HG03432 (cell line): Measurements from ENCODE around the gene PFKFB2.

Experiments
- ATAC-seq: cut with Tn5 transposase; IDR thresholded peaks from one replicate; pipeline ENCODE4 v1.9.1; 2021; ENCODE audit warnings: mild to moderate bottlenecking, moderate library complexity; ENCODE audit not compliant: unreplicated experiment

Gene PFKFB2

GRCh38 chr1:207021876-207022596 lies 31.0 kb upstream of the PFKFB2 start:
- no peak for ATAC-seq

- no peak for ATAC-seq
Observed at GRCh38 chr1:207022996-207023679, 29.9 kb upstream of the PFKFB2 start.

- no peak for ATAC-seq
Observed at GRCh38 chr1:207024202-207025145, 28.6 kb upstream of the PFKFB2 start.

GRCh38 chr1:207025146-207025880 lies 27.8 kb upstream of the PFKFB2 start:
- ATAC-seq: no peak

- ATAC-seq: no peak
Observed at GRCh38 chr1:207026104-207026534, 27.0 kb upstream of the PFKFB2 start.

GRCh38 chr1:207027206-207027777 lies 25.8 kb upstream of the PFKFB2 start:
- no peak for ATAC-seq

GRCh38 chr1:207027921-207028320 lies 25.2 kb upstream of the PFKFB2 start:
- no peak for ATAC-seq

GRCh38 chr1:207028884-207029650 lies 24.0 kb upstream of the PFKFB2 start:
- no peak for ATAC-seq

- no peak for ATAC-seq
Observed at GRCh38 chr1:207029701-207030521, 23.2 kb upstream of the PFKFB2 start.

- ATAC-seq: no peak
Observed at GRCh38 chr1:207030522-207031009, 22.5 kb upstream of the PFKFB2 start.

- no peak for ATAC-seq
Observed at GRCh38 chr1:207031016-207031415, 22.1 kb upstream of the PFKFB2 start.

GRCh38 chr1:207031632-207032264 lies 21.3 kb upstream of the PFKFB2 start:
- no peak for ATAC-seq

GRCh38 chr1:207032528-207033017 lies 20.5 kb upstream of the PFKFB2 start, which contains the start of gene C1orf116:
TSS of gene C1orf116 (minus strand) at chr1:207032756. CDS start at chr1:207027598, 5,158 bp downstream.
- no peak for ATAC-seq

GRCh38 chr1:207033302-207033701 lies 19.8 kb upstream of the PFKFB2 start:
- no peak for ATAC-seq

- ATAC-seq: no peak
Observed at GRCh38 chr1:207034208-207034607, 18.9 kb upstream of the PFKFB2 start.

- ATAC-seq: no peak
Observed at GRCh38 chr1:207034998-207035397, 18.1 kb upstream of the PFKFB2 start.

GRCh38 chr1:207035877-207036551 lies 17.1 kb upstream of the PFKFB2 start:
- no peak for ATAC-seq
